Measurements from ENCODE around the gene ZC3H12D. TPM values are rescaled to one million over a fixed set of nuclear protein-coding genes. Genes with fewer than 3 reads are reported as not detected.

ZC3H12D gene
- total RNA-seq, 1 experiment from 2014 or later: 0.57 TPM

- Mint-ChIP-seq H3K9me3 (ENCODE audit: unreplicated experiment) (no peaks in the 10 kb centered on the region), H3K27me3 (ENCODE audit: insufficient read depth, unreplicated experiment) (no peaks in the 10 kb centered on the region), H3K4me3 (ENCODE audit: unreplicated experiment) (no peak overlapping the region), H3K4me1 (ENCODE audit: low read depth, unreplicated experiment) (no peaks in the 10 kb centered on the region), H3K36me3 (ENCODE audit: insufficient read depth, unreplicated experiment) (no peaks in the 10 kb centered on the region), H3K27ac (ENCODE audit: unreplicated experiment) (no peak overlapping the region)
- intact Hi-C loops (cut with micrococcal nuclease; ENCODE audit: unreplicated experiment): no loop called here
- Histone ChIP-seq H3K27me3 (replicated peaks; ENCODE audit: control insufficient read depth, insufficient read depth, low read length) (no peaks in the 10 kb centered on the region), H3K4me1 (peaks cover 10% of the 10 kb centered on the region; the same call in 1 of the 2 replicates), H3K9me3 (no peaks in the 10 kb centered on the region), H3K4me3 (ENCODE audit: low read depth, low read length) (no peak overlapping the region), H3K36me3 (ENCODE audit: control insufficient read depth, insufficient read depth, low read length) (no peaks in the 10 kb centered on the region)
- no TSS peak for BruUV-seq (replicated peaks)
- CTCF ChIA-PET: interaction anchor here (0.6 to 1.2 kb wide), 4 partner anchors 18 to 424 kb away, joined by 3 to 8 read pairs (median 4); partner anchors contain the start of gene ZC3H12D
- TF ChIP-seq CTCF (IDR thresholded peaks at IDR 0.05; ENCODE audit: insufficient read depth in 1 of 2, low read depth in 1 of 2, low read length in 1 of 2, severe bottlenecking in 1 of 2, unreplicated experiment in 1 of 2): no peak
- POLR2A ChIA-PET: no interaction called here
- no peak for DNase-seq
Observed at GRCh38 chr6:149452037-149452939, 32.5 kb downstream of the ZC3H12D start.

GRCh38 chr6:149451376-149452036 lies 33.3 kb downstream of the ZC3H12D start:
- no peak for TF ChIP-seq CTCF (IDR thresholded peaks at IDR 0.05; ENCODE audit: insufficient read depth in 1 of 2, low read depth in 1 of 2, low read length in 1 of 2, severe bottlenecking in 1 of 2, unreplicated experiment in 1 of 2)
- intact Hi-C loops (cut with micrococcal nuclease; ENCODE audit: unreplicated experiment): no loop called here
- DNase-seq: peak in 1 of 2 experiments; percentile 42
- Histone ChIP-seq H3K36me3 (ENCODE audit: control insufficient read depth, insufficient read depth, low read length) (no peaks in the 10 kb centered on the region), H3K4me3 (ENCODE audit: low read depth, low read length) (peak overlapping the region; percentile 34), H3K9me3 (no peaks in the 10 kb centered on the region), H3K27me3 (replicated peaks; ENCODE audit: control insufficient read depth, insufficient read depth, low read length) (no peaks in the 10 kb centered on the region), H3K4me1 (peaks cover 10% of the 10 kb centered on the region; the same call in 1 of the 2 replicates)
- CTCF ChIA-PET: interaction anchor here (0.6 to 1.2 kb wide), 3 partner anchors 26 to 423 kb away, joined by 3 read pairs; partner anchors contain the start of gene ZC3H12D
- Mint-ChIP-seq H3K9me3 (ENCODE audit: unreplicated experiment) (no peaks in the 10 kb centered on the region), H3K36me3 (ENCODE audit: insufficient read depth, unreplicated experiment) (no peaks in the 10 kb centered on the region), H3K27me3 (ENCODE audit: insufficient read depth, unreplicated experiment) (no peaks in the 10 kb centered on the region), H3K4me1 (ENCODE audit: low read depth, unreplicated experiment) (no peaks in the 10 kb centered on the region), H3K4me3 (ENCODE audit: unreplicated experiment) (no peak overlapping the region), H3K27ac (ENCODE audit: unreplicated experiment) (no peak overlapping the region)
- POLR2A ChIA-PET: no interaction called here
- no TSS peak for BruUV-seq (replicated peaks)

- no peak overlapping the region for H3K27ac Mint-ChIP-seq (ENCODE audit: unreplicated experiment)
- H3K9me3 ChIP-seq: no peaks in the 10 kb centered on the region
- H3K27me3 ChIP-seq (replicated peaks; ENCODE audit: control insufficient read depth, insufficient read depth, low read length): no peaks in the 10 kb centered on the region
- no peaks in the 10 kb centered on the region for H3K4me1 Mint-ChIP-seq (ENCODE audit: low read depth, unreplicated experiment)
- H3K36me3 ChIP-seq (ENCODE audit: control insufficient read depth, insufficient read depth, low read length): no peaks in the 10 kb centered on the region
- H3K36me3 Mint-ChIP-seq (ENCODE audit: insufficient read depth, unreplicated experiment): no peaks in the 10 kb centered on the region
- peak overlapping the region; percentile 66 for H3K4me3 Mint-ChIP-seq (ENCODE audit: unreplicated experiment)
- ChIA-PET POLR2A (no interaction called here), CTCF (interaction anchor here (0.6 to 1.2 kb wide), 2 partner anchors 27 to 422 kb away, joined by 3 read pairs; no protein-coding TSS in a partner anchor)
- no TSS peak for BruUV-seq (replicated peaks)
- peaks cover 10% of the 10 kb centered on the region; the same call in 1 of the 2 replicates for H3K4me1 ChIP-seq
- no peaks in the 10 kb centered on the region for H3K9me3 Mint-ChIP-seq (ENCODE audit: unreplicated experiment)
- intact Hi-C loops (cut with micrococcal nuclease; ENCODE audit: unreplicated experiment): no loop called here
- no peak for TF ChIP-seq CTCF (IDR thresholded peaks at IDR 0.05; ENCODE audit: insufficient read depth in 1 of 2, low read depth in 1 of 2, low read length in 1 of 2, severe bottlenecking in 1 of 2, unreplicated experiment in 1 of 2)
- peak overlapping the region; percentile 34 for H3K4me3 ChIP-seq (ENCODE audit: low read depth, low read length)
- no peaks in the 10 kb centered on the region for H3K27me3 Mint-ChIP-seq (ENCODE audit: insufficient read depth, unreplicated experiment)
- DNase-seq: peak in 1 of 2 experiments; percentile 29
Observed at GRCh38 chr6:149450679-149451375, 34.0 kb downstream of the ZC3H12D start.
